ENCODE data around the gene NYAP1.
"Not testable (repeated sequence)": the region's sequence is repeated elsewhere in the genome, so short reads cannot be mapped to it uniquely, and the experiment has no call there.

Gene NYAP1

GRCh38 chr7:100516135-100516812, 32.5 kb downstream of the NYAP1 start:
- peak in 1 of 2 experiments; percentile 28 for DNase-seq

DNA sequence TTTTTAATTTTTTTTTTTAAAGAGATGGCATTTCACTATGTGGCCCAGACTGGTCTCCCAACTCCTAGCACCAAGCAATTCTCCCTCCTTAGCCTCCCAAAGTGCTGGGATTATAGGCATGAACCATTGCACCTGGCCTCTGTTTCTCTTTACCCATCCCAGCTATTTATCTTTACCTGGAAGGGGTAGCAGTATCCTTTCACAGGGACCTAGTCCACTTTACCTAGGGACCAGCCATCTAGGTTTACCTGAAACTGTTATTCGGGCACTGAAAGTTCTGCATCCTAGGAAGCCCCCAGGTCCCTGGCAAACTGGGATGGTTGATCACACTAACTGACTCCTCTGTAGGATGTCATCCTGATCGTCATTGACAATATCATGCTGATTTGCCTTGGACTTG, 33.6 kb downstream of the NYAP1 start:
- no peak for DNase-seq

GRCh38 chr7:100519580-100519979, 35.9 kb downstream of the NYAP1 start:
- DNase-seq, result no peak

GRCh38 chr7:100520138-100520537, 36.4 kb downstream of the NYAP1 start:
- DNase-seq, result no peak

- DNase-seq, result no peak
Measured at GRCh38 chr7:100521076-100521475, 37.3 kb downstream of the NYAP1 start.

DNA sequence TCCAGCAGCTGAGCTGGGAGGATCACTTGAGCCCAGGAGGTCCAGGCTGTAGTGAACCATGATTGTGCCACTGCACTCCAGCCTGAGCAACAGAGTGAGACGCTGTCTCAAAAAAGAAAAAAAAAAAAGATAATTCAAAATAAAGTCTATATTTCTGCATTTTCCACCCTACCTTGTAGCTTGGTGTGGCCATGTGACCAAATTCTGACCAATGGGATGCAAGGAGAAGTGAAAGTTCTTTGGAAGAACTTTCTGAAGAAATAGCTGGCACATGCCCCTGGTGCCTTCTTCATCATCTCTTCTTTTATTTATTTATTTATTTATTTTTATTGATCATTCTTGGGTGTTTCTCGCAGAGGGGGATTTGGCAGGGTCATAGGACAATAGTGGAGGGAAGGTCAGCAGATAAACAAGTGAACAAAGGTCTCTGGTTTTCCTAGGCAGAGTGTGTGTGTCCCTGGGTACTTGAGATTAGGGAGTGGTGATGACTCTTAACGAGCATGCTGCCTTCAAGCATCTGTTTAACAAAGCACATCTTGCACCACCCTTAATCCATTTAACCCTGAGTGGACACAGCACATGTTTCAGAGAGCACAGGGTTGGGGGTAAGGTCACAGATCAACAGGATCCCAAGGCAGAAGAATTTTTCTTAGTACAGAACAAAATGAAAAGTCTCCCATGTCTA, 38.3 kb downstream of the NYAP1 start:
- not testable (repeated sequence) for DNase-seq

DNA sequence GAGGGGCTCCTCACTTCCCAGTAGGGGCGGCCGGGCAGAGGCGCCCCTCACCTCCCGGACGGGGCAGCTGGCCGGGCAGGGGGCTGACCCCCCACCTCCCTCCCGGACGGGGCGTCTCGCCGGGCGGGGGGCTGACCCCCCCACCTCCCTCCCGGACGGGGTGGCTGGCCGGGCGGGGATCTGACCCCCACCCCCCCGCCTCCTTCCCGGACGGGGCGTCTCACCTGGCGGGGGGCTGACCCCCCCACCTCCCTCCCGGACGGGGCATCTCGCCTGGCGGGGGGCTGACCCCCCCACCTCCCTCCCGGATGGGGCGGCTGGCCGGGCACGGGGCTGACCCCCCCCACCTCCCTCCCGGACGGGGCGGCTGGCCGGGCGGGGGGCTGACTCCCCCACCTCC, 39.5 kb downstream of the NYAP1 start:
- DNase-seq, result not testable (repeated sequence)

- DNase-seq, result not testable (repeated sequence)
Measured at GRCh38 chr7:100528108-100528866, 44.6 kb downstream of the NYAP1 start.

DNA sequence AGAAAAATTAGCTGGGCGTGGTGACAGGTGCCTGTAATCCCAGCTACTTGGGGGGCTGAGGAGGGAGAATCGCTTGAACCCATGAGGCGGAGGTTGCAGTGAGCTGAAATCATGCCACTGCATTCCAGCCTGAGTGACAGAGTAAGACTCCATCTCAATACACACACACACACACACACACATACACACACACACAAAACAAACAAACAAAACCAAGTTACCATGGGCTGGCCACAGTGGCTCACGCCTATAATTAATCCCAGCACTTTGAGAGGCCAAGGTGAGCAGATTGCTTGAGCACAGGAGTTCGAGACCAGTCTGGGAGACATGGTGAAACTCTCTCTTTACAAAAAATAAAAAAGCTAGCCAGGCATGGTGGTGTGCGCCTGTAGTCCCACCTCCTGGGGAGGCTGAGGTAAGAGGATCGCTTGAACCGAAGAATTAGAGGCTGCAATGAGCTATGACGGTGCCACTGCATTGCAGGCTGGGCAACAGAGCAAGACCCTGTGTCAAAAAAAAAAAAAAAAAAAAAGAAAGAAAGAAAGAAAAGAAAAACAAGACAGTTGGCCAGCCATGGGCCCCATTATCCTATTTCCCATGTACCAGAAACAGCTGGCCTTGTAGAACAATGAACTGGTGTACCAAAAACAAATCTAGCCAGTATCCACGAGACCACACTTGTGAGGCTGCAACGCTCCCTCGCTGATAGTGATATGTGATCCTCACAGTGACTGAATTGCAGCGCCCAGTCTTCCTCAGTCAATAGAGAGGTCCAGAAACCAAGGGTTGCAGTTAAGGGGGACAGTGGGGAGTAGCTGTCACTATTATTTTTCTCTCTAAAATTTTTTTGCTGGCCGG, 48.7 kb downstream of the NYAP1 start:
- DNase-seq, result no peak

DNA sequence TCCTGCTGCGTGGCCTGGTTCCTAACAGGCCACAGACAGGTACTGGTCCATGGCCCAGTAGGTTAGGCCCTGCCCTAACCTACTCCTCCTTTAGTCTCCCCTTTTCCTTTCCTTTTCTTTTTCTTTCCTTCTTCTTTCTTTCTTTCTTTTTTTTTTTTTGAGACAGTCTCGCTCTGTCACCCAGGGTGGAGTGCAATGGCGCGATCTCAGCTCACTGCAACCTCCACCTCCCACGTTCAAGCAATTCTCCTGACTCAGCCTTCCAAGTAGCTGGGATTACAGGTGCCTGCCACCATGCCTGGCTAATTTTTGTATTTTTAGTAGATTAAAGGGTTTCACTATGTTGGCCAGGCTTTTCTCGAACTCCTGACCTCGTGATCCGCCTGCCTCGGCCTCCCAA, 52.3 kb downstream of the NYAP1 start:
- not testable (repeated sequence) for DNase-seq

- not testable (repeated sequence) for DNase-seq
Measured at GRCh38 chr7:100536695-100537094, 53.0 kb downstream of the NYAP1 start.

GRCh38 chr7:100538348-100538653, 54.6 kb downstream of the NYAP1 start:
- DNase-seq, result no peak

DNA sequence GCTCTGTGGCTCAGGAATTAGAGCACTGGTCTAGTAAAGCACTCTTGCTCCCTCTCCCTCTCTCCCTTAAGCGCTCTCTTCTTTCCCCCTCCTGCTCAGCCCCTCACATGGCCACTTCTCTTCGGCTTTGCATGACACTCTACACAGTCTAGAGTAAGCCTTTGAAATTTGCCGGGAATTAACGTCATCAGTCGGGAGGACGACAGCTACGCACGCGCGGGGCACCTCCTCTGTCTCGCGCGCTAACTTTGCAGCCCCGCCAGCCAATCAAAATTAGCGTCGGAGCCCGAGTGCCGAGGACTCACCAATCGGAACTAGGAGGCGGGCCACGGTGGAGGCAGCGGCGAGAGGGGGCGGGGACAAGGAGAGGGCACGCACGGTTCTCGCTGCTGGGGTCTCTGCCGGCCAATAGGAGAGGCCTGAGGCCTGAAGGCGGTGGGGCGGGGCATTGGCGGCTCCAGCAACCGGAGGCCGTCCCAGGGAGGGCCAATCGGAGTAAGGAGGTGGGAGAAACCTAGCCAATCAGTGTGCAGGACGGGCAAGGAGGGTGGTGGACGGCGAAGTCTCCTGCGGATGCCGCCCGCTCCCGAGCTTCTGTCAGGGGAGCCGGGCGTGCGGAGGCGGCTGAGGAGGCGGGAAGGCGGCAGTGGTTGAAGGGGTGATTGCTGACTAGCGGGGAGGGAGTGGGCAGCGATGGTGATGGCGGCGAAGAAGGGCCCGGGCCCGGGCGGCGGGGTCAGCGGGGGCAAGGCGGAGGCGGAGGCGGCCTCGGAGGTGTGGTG, 55.1 kb downstream of the NYAP1 start, which contains the start of gene AGFG2:
Gene AGFG2 (plus strand): TSS at position 550 of the 782 bp plus-strand sequence. CDS start 144 bp downstream, at position 694.
- peak; percentile 100 for DNase-seq

- DNase-seq, result peak in 1 of 2 experiments; percentile 44
Measured at GRCh38 chr7:100539436-100540006, 55.8 kb downstream of the NYAP1 start.

GRCh38 chr7:100540073-100540723, 56.5 kb downstream of the NYAP1 start:
- no peak for DNase-seq

GRCh38 chr7:100541309-100541708, 57.6 kb downstream of the NYAP1 start:
- peak in 1 of 2 experiments; percentile 46 for DNase-seq

DNA sequence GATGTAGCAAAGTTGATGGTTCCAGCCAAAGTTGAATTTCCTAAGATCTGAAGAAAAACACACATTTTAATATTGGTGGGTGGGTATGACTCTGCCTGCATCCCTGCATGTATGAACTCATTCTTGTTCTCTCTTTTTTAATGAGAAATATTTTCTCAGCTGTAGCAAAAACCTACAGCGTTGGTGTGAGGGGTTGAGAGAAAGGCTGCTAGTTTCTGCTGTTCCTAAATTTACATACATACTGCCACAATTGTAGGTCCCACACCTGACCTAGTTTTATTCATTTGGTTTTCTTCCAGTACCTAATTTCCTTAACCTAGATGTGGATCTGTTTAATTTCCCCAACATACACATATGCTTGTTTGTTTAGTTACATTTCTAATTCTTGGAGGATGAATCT, 59.9 kb downstream of the NYAP1 start:
- no peak for DNase-seq

GRCh38 chr7:100544386-100544785, 60.7 kb downstream of the NYAP1 start:
- DNase-seq, result peak; percentile 51 to 57
